Endodermal cell (in vitro differentiated cells): ENCODE data around the gene TRPC4. TPM values are rescaled to one million over a fixed set of nuclear protein-coding genes. Genes with fewer than 3 reads are reported as not detected.

Source experiments
- DNase-seq: peaks from one replicate; pipeline ENCODE4 v3.0.0-alpha.2; 2017
- H3K27ac ChIP-seq: 2 replicates; pipeline ENCODE4 v1.5.1; 2013; ENCODE audit warnings: mild to moderate bottlenecking, low read depth, low read length, moderate library complexity
- H3K27me3 ChIP-seq: 2 replicates; pipeline ENCODE4 v1.6.1; 2013; ENCODE audit warnings: mild to moderate bottlenecking, low read length, moderate library complexity; ENCODE audit not compliant: insufficient read depth, control insufficient read depth, poor library complexity, severe bottlenecking
- H3K36me3 ChIP-seq: 2 replicates; pipeline ENCODE4 v1.7.0; 2013; ENCODE audit warnings: mild to moderate bottlenecking, low read length, moderate library complexity; ENCODE audit not compliant: control insufficient read depth, insufficient read depth
- H3K4me1 ChIP-seq: one replicate; pipeline ENCODE4 v1.7.0; 2013; ENCODE audit warnings: low read length; ENCODE audit not compliant: control insufficient read depth, insufficient read depth
- H3K4me3 ChIP-seq: 2 replicates; pipeline ENCODE4 v1.5.1; 2013; ENCODE audit warnings: mild to moderate bottlenecking, low read length, moderate library complexity
- H3K9ac ChIP-seq: 2 replicates; pipeline ENCODE4 v1.6.1; 2013; ENCODE audit warnings: mild to moderate bottlenecking, low read length, moderate library complexity; ENCODE audit not compliant: poor library complexity, severe bottlenecking; ENCODE audit errors: extremely low read depth
- H3K9me3 ChIP-seq: 2 replicates; pipeline ENCODE4 v1.6.1; 2013; ENCODE audit warnings: mild to moderate bottlenecking, low read length, moderate library complexity; ENCODE audit not compliant: control insufficient read depth
- H3K27ac Mint-ChIP-seq: 2 replicates; pipeline ENCODE4 v1.8.0; 2020; ENCODE audit warnings: mixed read lengths
- H3K27me3 Mint-ChIP-seq: 2 replicates; pipeline ENCODE4 v1.8.0; 2021; ENCODE audit warnings: mild to moderate bottlenecking, mixed read lengths; ENCODE audit not compliant: insufficient read depth
- H3K36me3 Mint-ChIP-seq: 2 replicates; pipeline ENCODE4 v1.8.0; 2020; ENCODE audit warnings: low read depth, mixed read lengths
- H3K4me1 Mint-ChIP-seq: 2 replicates; pipeline ENCODE4 v1.8.0; 2020; ENCODE audit warnings: mixed read lengths
- H3K4me3 Mint-ChIP-seq: 2 replicates; pipeline ENCODE4 v1.8.0; 2020; ENCODE audit warnings: mild to moderate bottlenecking, moderate library complexity, mixed read lengths
- H3K9me3 Mint-ChIP-seq: 2 replicates; pipeline ENCODE4 v1.8.0; 2020; ENCODE audit warnings: mild to moderate bottlenecking, mixed read lengths
- CTCF ChIP-seq: fragments of 200-600 bp; sonication (generic); conservative IDR thresholded peaks from 2 replicates; pipeline ENCODE4 v1.5.0; 2021; ENCODE audit warnings: antibody characterized with exemption, mild to moderate bottlenecking
- WGBS, 2 experiments: methylation state at CpG; one replicate each; pipeline versions ENCODE4 v1.1.5 to v1.1.7; 2013; ENCODE audit warnings: missing lambda C conversion rate in 2 of 2, mixed read lengths in 1 of 2; ENCODE audit not compliant: insufficient coverage in 1 of 2, insufficient read length in 1 of 2; 5-methylcytosine and 5-hydroxymethylcytosine counted together
- total RNA-seq, 2 donors: library from RNA; stranded (reverse); fragmentation: NEBNext Ultra II Directional in 1 of 2; extraction: Animal tissue kit (Norgen Biotek cat#: 25700) in 1 of 2; gene quantifications; 2 replicates in 1 of 2; 3 replicates in 1 of 2; pipeline ENCODE4 v1.2.1, GENCODE V29; 2021

TRPC4 gene
- total RNA-seq, 2 donors from 2014 or later = 22.5 to 28.5 TPM

- Mint-ChIP-seq H3K27ac (peak overlapping the region; percentile 90), H3K9me3 (peaks cover 2% of the 10 kb centered on the region), H3K4me3 (peak overlapping the region; percentile 10), H3K36me3 (peaks cover 41% of the 10 kb centered on the region), H3K4me1 (peaks cover 40% of the 10 kb centered on the region), H3K27me3 (no peaks in the 10 kb centered on the region)
- peak overlapping the region; percentile 71 for H3K4me3 ChIP-seq
- H3K9me3 ChIP-seq = no peaks in the 10 kb centered on the region
- H3K36me3 ChIP-seq = no peaks in the 10 kb centered on the region
- H3K27me3 ChIP-seq = no peaks in the 10 kb centered on the region
- no peak for TF ChIP-seq CTCF
- H3K27ac ChIP-seq = peak overlapping the region; percentile 94
- H3K4me1 ChIP-seq = peaks cover 20% of the 10 kb centered on the region
- DNase-seq = no peak
- peak overlapping the region; percentile 73 for H3K9ac ChIP-seq
- 66 to 67% methylated on average over 1 to 3 of the region's 3 CpGs for WGBS, 2 experiments
These were observed 223.0 kb downstream of the TRPC4 start for GRCh38 chr13:37646531-37646930.

GRCh38 chr13:37645181-37645740 lies 224.3 kb downstream of the TRPC4 start:
- no peaks in the 10 kb centered on the region for H3K27me3 ChIP-seq
- Mint-ChIP-seq H3K9me3 (peaks cover 2% of the 10 kb centered on the region), H3K27me3 (no peaks in the 10 kb centered on the region), H3K27ac (peak overlapping the region; percentile 88), H3K36me3 (peaks cover 35% of the 10 kb centered on the region), H3K4me1 (peaks cover 45% of the 10 kb centered on the region), H3K4me3 (no peak overlapping the region)
- no peaks in the 10 kb centered on the region for H3K9me3 ChIP-seq
- no peak overlapping the region for H3K9ac ChIP-seq
- 19 to 31% methylated on average over 6 to 7 of the region's 7 CpGs for WGBS, 2 experiments
- no peaks in the 10 kb centered on the region for H3K36me3 ChIP-seq
- peak overlapping the region; percentile 94 for H3K27ac ChIP-seq
- H3K4me1 ChIP-seq = peaks cover 20% of the 10 kb centered on the region
- no peak for TF ChIP-seq CTCF
- H3K4me3 ChIP-seq = peak overlapping the region; percentile 71
- DNase-seq = peak; percentile 63

GRCh38 chr13:37641391-37641790 lies 228.2 kb downstream of the TRPC4 start:
- Histone ChIP-seq H3K27ac (no peak overlapping the region), H3K27me3 (no peaks in the 10 kb centered on the region), H3K4me3 (no peak overlapping the region), H3K9me3 (no peaks in the 10 kb centered on the region), H3K9ac (no peak overlapping the region), H3K4me1 (peaks cover 16% of the 10 kb centered on the region), H3K36me3 (no peaks in the 10 kb centered on the region)
- no peak for TF ChIP-seq CTCF
- peaks cover 39% of the 10 kb centered on the region for H3K36me3 Mint-ChIP-seq
- H3K27me3 Mint-ChIP-seq = no peaks in the 10 kb centered on the region
- no peak overlapping the region for H3K4me3 Mint-ChIP-seq
- 96 to 100% methylated on average over 2 of the region's 2 CpGs for whole genome bisulfite sequencing, 2 experiments
- no peaks in the 10 kb centered on the region for H3K9me3 Mint-ChIP-seq
- no peak for DNase-seq
- H3K4me1 Mint-ChIP-seq = peaks cover 32% of the 10 kb centered on the region
- peak overlapping the region; percentile 35 for H3K27ac Mint-ChIP-seq
